Prostate gland (tissue), 2 donors: ENCODE data around the gene ACKR4. TPM values are rescaled to one million over a fixed set of nuclear protein-coding genes. Genes with fewer than 3 reads are reported as not detected.

Source experiments
- DNase-seq: peaks from one replicate; pipeline ENCODE4 v3.0.0-alpha.2; 2019; ENCODE audit warnings: low spot score
- H3K27ac ChIP-seq, 2 donors: fragments of 200-600 bp; sonication (generic); 2 replicates each; pipeline ENCODE4 v1.5.1; 2017 to 2019
- H3K27me3 ChIP-seq: fragments of 200-600 bp; sonication (generic); replicated peaks from 2 replicates; pipeline ENCODE4 v1.5.1; 2019; ENCODE audit not compliant: insufficient read depth
- H3K36me3 ChIP-seq, 2 donors: fragments of 200-600 bp; sonication (generic); 1 replicate in 1 of 2; 2 replicates in 1 of 2; pipeline versions ENCODE4 v1.5.1 to v1.8.1; 2017 to 2019
- H3K4me1 ChIP-seq: fragments of 200-600 bp; sonication (generic); replicated peaks from 2 replicates; pipeline ENCODE4 v1.5.1; 2019
- H3K4me3 ChIP-seq, 2 donors: fragments of 200-600 bp; sonication (generic); 2 replicates each; pipeline ENCODE4 v1.5.1; 2017 to 2019
- H3K9me3 ChIP-seq: fragments of 200-600 bp; sonication (generic); 2 replicates; pipeline ENCODE4 v1.5.1; 2017
- POLR2A ChIP-seq: fragments of 450-650 bp; IDR thresholded peaks from one replicate; pipeline ENCODE4 v1.6.1; 2016; ENCODE audit warnings: antibody characterized with exemption, mild to moderate bottlenecking
- POLR2AphosphoS5 ChIP-seq: sonication (generic); formaldehyde crosslinking; IDR thresholded peaks from one replicate; pipeline ENCODE4 v1.6.1; 2017; ENCODE audit warnings: antibody characterized with exemption
- WGBS: methylation state at CpG from one replicate; pipeline ENCODE4 v1.1.5; 2018; 5-methylcytosine and 5-hydroxymethylcytosine counted together
- intact Hi-C: fragments of 100-400 bp; cut with DNase I; formaldehyde crosslinking; loops from one replicate; pipeline ENCODE4 v1.14.2; 2022
- total RNA-seq, 2 donors: library from RNA; depleted of rRNA; stranded (reverse); fragments of >200 nt; gene quantifications; one replicate each; pipeline ENCODE4 v1.1.0, GENCODE V29; 2016
- TF ChIP-seq, protein P1 (sequence below), 4 experiments: fragments of 200-600 bp in 2 of 4; fragments of 450-650 bp in 2 of 4; sonication (generic) in 2 of 4; IDR thresholded peaks; 1 replicate in 3 of 4; 2 replicates in 1 of 4; pipeline ENCODE4 v1.5.1; 2016 to 2019; ENCODE audit warnings: antibody characterized with exemption in 4 of 4, mild to moderate bottlenecking in 2 of 4, moderate library complexity in 2 of 4

Gene ACKR4
- total RNA-seq, 2 donors from 2014 or later = 0.09 TPM; not detected in 1

DNA sequence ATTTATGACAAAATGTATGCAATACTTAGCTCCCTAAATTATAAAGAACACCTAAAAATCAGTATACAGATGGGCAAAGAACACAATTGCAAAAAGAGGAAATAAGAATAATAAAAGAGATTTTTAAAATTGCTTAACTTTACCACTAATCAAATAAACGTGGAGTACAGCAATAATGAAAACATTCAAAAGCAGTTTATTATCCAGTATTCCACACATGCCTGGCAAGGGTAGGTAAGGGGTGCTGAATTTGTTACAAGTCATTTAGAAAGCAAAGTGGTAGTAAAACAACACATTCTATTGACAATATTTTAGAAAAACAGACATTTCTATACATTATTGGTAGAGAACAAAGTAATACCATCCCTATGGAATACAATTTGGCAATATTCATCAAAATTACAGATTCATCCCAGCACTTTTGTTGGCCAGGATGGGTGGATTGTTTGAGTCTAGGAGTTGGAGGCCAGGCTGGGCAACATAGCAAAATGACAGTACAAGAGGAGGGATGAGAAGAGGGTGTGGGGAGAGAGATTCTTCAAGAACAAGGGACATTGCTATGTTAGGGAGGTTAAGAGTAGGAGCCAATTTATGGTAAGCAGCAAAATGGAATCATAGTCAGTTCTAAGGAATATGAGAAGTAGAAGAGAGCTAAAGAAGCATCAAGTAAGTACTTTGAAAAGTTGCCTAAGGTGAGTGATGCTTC lies 3.7 kb upstream of the ACKR4 start:
- intact Hi-C loops = no loop called here
- no peaks in the 10 kb centered on the region for H3K4me1 ChIP-seq
- no peak overlapping the region for H3K27ac ChIP-seq
- no peaks in the 10 kb centered on the region for H3K36me3 ChIP-seq
- no peaks in the 10 kb centered on the region for H3K9me3 ChIP-seq
- DNase-seq = no peak
- H3K27me3 ChIP-seq = no peaks in the 10 kb centered on the region
- no peak for TF ChIP-seq POLR2AphosphoS5
- TF ChIP-seq, protein P1, sequence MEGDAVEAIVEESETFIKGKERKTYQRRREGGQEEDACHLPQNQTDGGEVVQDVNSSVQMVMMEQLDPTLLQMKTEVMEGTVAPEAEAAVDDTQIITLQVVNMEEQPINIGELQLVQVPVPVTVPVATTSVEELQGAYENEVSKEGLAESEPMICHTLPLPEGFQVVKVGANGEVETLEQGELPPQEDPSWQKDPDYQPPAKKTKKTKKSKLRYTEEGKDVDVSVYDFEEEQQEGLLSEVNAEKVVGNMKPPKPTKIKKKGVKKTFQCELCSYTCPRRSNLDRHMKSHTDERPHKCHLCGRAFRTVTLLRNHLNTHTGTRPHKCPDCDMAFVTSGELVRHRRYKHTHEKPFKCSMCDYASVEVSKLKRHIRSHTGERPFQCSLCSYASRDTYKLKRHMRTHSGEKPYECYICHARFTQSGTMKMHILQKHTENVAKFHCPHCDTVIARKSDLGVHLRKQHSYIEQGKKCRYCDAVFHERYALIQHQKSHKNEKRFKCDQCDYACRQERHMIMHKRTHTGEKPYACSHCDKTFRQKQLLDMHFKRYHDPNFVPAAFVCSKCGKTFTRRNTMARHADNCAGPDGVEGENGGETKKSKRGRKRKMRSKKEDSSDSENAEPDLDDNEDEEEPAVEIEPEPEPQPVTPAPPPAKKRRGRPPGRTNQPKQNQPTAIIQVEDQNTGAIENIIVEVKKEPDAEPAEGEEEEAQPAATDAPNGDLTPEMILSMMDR (IDR thresholded peaks at IDR 0.05) = no peak
- no peak for TF ChIP-seq POLR2A
- no peak overlapping the region for H3K4me3 ChIP-seq
- WGBS = 48% methylated on average over 1 of the region's 1 CpG

- H3K4me3 ChIP-seq = no peak overlapping the region
- H3K27me3 ChIP-seq = no peaks in the 10 kb centered on the region
- DNase-seq = no peak
- intact Hi-C loops = no loop called here
- no peak overlapping the region for H3K27ac ChIP-seq
- 75% methylated on average over 3 of the region's 3 CpGs for WGBS
- no peaks in the 10 kb centered on the region for H3K36me3 ChIP-seq
- no peaks in the 10 kb centered on the region for H3K4me1 ChIP-seq
- TF ChIP-seq POLR2A = no peak
- TF ChIP-seq, protein P1 (IDR thresholded peaks at IDR 0.05) = no peak
- TF ChIP-seq POLR2AphosphoS5 = no peak
- H3K9me3 ChIP-seq = no peaks in the 10 kb centered on the region
These were observed 3.1 kb upstream of the ACKR4 start for GRCh38 chr3:132593947-132594323.

DNA sequence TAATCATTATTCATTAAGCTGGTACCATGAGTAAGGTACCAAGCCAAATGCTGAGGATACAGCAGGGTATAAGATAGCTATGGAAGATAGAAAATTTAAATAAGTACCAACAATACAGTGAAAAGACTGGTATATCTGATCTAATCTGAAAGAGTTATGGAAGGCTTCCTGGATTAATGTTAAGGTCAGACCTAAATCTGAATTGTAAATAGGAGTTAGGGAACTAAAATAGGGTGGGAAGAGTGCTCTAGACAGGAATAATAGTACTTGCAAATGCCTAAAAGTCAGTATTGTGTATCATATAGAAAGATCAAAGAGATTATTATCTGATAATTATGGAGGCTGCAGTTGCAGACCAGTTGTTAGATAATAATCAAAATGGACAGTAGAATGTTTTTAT lies 2.6 kb upstream of the ACKR4 start:
- intact Hi-C loops = no loop called here
- TF ChIP-seq, protein P1 (IDR thresholded peaks at IDR 0.05) = no peak
- no peak for TF ChIP-seq POLR2A
- TF ChIP-seq POLR2AphosphoS5 = no peak

DNA sequence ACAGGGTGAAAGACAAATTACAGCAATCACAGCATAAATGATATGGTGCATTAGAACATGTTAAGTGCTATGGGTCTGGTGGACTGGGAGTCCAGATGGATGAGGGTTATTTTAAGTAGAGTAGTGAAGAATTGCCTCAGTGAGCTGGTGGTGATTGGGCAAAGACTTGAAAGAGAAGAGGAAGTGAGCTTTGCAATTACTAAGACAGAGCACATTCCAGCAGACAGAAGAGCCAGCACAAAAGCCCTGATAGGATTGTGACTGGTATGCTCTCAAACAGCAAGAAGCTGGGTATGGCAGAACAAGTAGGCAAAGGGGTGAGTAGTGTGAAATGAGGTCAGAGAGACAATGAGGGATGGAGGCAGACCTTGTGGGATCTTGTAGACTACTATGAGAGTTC lies 2.1 kb upstream of the ACKR4 start:
- Histone ChIP-seq H3K36me3 (no peaks in the 10 kb centered on the region), H3K27me3 (no peaks in the 10 kb centered on the region), H3K4me3 (no peak overlapping the region), H3K27ac (no peak overlapping the region), H3K4me1 (no peaks in the 10 kb centered on the region), H3K9me3 (no peaks in the 10 kb centered on the region)
- intact Hi-C loops = no loop called here
- no peak for DNase-seq
- TF ChIP-seq POLR2A (no peak), POLR2AphosphoS5 (no peak)
- TF ChIP-seq, protein P1 (IDR thresholded peaks at IDR 0.05) = no peak

More for the DNA sequence above, 2.6 kb upstream of the ACKR4 start:
- Histone ChIP-seq H3K4me1 (no peaks in the 10 kb centered on the region), H3K27ac (no peak overlapping the region), H3K36me3 (no peaks in the 10 kb centered on the region), H3K9me3 (no peaks in the 10 kb centered on the region), H3K27me3 (no peaks in the 10 kb centered on the region), H3K4me3 (no peak overlapping the region)
- no peak for DNase-seq

DNA sequence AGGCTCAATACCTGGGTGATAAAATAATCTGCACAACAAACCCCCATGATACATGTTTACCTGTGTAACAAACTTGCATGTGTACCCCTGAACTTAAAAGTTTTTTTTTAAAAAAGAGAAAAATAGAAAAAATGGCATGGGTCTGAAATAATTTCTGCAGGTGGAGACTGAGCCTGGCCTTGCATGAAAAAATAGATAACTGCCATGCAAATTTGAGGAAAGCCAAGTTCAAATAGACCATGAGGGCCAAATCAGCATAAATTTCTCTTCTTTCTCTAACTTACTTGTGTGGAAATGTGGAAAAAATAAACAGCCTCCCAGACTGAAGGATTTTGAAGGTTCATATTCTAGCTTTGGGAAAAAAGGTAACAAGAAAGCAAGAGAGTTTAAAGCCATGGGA lies 744 bp upstream of the ACKR4 start:
- intact Hi-C loops = no loop called here
- no peak for DNase-seq
- Histone ChIP-seq H3K27ac (no peak overlapping the region), H3K9me3 (no peaks in the 10 kb centered on the region), H3K27me3 (no peaks in the 10 kb centered on the region), H3K4me1 (no peaks in the 10 kb centered on the region), H3K36me3 (no peaks in the 10 kb centered on the region), H3K4me3 (no peak overlapping the region)
- no peak for TF ChIP-seq POLR2AphosphoS5
- TF ChIP-seq, protein P1 (IDR thresholded peaks at IDR 0.05) = no peak
- no peak for TF ChIP-seq POLR2A
